HG03066 (cell line): ENCODE measurements around the gene ISYNA1.

Source experiments
- ATAC-seq: cut with Tn5 transposase; IDR thresholded peaks from one replicate; pipeline ENCODE4 v1.9.1; 2021; ENCODE audit warnings: low read depth; ENCODE audit not compliant: unreplicated experiment

The ISYNA1 gene

DNA sequence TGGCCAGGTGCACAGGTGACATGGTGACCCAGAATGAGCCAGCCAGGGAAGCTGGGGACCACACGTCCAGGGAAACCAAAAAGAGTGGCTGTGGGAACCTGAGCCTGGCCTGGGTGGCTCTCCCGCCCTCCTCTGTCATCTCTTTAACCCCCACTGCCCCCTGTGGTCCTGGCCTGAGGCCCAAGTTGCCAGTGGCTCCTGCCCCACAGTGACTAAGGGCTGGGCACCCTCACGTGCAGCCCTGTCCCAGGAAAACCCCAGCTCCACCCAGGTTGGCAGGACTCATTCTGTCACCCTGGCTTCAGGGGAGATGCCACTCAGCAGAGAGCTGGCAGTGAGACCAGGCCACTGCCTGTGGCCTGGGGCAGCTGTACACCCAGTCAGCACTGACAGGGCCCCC lies 30.6 kb upstream of the ISYNA1 start:
- no peak for ATAC-seq

DNA sequence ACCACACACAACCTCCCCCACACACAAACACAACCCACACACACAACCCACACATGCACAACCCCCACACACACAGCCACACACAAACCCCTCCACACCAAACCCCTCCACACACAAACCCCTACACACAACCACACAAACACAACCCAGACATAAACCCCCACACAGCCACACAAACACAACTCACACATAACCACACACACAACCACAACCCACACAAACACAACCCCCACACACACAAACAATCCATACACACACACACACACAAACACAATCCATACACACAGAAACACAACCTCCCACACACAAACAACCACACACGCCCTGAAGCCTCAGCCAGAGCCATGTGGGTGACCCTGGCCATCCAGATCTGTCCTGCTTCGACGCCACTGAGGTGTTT lies 30.0 kb upstream of the ISYNA1 start:
- no peak for ATAC-seq

DNA sequence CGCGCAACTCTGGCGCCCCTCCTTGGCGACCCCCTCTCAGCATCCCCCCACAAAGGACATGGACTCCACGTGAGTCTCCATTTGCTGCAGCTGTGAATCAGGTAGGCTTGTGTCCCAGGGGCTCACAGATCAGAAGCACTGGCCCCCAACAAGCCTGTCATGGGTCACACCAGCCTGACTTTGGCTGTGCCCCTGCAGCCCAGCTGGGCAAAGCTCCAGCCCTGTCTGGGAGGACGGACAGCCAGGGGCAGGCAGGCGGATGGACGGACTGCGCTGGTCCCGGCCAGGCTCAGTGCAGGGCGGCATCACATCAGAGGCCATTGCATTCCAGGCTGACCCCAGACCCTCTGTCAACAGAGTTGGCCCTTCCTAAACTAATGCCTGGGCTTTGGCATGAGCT lies 28.4 kb upstream of the ISYNA1 start:
- ATAC-seq: no peak

DNA sequence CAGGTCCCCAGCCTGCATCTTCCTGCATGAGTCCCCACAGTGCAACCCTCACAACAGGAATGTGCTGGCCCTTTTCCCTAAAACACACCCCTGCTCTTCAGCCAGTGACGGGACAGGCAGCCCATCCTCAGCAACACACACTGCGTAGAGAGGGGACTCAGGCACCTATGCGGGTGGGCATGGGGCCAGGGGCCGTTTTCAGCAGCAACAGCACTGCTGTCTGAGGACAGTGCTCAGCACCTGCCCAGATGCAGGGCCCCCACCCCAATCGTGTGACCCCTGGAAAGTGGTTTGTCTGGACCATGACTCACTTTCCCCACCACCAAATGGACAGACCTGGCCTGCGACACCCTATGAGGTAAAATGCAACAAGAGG lies 28.0 kb upstream of the ISYNA1 start:
- ATAC-seq: no peak

DNA sequence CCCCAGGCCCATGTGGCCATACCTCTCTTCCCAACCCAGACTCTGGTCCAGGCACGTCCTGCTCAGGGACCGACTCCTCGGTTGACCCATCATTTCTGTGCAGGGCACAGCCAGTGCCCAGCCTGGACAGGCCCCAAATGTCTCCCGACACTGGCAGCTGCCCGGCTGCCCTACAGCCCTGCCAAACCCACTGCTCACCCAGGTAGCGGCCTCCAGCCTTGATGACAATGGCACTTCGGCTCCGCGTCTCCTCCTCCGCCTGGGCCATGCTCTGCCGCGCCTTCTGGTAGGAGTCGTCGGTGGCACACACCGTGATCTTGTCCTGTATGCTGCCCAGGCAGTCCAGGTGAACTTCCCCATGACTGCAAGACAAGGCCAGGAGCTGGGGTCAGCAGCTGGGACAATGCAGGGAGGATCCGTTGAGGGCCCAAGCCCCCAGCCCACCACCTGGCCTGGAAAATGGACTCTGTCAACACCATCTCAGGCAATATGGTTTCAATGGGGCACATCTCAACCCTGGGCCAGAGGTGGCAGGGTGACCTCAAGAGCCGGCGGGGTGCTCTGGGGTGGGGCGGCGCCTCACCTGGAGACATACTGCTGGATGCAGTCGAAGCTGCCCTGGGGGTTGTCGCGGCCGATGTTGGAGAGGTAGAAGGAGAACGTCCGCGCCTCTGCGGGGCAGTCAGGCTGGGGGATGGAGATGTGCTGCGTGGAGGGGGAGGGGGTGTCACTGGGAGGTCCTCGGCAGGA lies 27.5 kb upstream of the ISYNA1 start:
- no peak for ATAC-seq

DNA sequence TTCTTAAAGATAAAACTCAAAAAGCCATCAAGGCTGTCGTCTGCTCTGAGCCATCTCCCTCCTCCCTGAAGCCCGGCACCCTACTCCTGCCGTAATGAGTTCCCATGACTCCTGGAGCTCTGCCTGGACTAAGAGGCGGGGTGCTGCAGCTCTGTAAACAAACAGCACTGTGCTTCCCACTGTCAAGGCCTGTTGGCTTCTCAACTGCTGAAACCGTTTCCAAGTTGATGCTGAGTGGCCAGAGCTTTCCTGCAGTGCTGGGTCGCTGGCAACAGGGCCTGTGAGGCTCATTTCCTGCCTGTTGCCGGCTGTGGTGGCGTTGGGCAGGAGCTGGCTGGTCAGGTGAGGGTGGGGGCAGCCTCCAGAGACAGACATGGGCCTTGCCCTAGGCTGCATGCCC lies 26.7 kb upstream of the ISYNA1 start:
- no peak for ATAC-seq

DNA sequence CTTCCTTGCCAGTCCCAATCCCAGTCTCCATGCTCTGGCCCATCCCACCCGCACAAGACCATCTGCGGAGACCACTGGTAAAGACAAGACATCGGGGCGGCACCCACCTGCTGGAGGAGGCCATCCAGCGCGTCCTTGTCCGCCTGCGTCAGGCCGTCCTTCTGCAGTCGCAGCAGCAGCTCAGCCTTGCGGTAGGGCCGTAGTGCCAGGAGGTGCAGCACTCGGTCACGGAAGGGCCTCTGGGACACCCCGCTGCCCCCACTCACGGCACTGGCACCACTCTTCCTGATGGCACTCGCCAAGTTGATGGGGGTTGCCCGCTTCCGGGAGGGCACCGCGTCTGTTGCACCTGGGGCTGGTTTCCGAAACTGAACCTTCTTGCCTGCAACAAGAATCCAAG lies 23.5 kb upstream of the ISYNA1 start:
- ATAC-seq: no peak

DNA sequence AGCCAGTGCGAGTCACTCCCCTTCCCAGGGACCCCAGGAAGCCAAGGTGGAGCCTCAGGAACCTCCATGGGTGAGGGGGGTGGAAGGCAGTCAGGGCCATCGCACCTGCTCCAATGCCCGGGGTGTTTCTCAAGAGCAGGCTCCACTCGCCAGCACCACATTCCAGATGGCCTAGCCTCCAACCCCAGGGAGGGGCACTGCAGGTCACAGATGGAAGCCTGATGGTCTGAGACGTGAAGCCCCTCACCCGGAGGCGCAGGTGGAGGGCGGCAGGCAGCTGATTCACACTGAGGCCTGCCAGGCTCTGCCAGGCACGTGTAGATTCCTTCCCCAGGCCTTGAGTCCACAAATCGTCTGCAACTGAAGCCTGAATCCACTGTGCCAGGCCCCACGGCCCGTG lies 23.0 kb upstream of the ISYNA1 start:
- no peak for ATAC-seq

DNA sequence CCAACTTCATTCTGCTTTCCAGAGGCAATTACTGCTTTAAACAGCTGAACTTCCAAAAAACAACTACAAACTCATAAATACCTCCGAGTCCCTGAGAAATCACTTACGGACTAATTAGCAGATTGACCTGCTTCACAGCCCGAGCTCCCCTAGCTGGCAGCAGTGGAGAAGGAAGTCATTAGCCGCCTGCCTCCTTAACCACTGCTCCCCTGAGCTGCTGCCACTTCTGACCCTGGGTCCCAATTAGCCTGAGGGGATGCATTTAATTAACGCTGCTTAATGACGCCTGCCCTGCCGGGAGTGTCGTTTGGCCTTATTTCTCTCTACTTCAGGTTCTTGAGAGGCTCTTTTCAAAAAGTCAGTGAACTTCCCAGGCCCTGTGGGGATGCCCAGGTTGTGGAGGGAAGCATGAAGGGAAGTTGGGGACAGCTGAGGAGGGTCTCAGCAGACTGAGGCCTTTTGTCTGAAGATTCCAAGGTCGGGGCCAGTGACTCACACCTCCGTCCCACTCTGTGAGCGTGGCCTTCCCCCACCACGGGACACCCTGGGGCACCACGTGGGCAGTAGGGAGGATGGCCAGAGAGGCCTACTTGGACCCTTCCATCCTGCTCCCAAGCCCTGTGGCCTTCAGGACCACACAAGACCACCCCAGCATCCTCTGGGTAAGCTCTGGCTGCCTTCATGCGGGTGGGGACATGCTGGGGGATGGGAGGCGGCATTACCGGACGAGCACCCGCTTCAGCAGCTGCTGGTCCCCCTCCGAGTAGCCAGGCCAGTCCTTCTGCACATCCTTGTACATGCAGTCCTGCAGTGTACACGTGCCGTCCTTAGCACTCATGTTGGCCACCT lies 19.8 kb upstream of the ISYNA1 start:
- no peak for ATAC-seq

DNA sequence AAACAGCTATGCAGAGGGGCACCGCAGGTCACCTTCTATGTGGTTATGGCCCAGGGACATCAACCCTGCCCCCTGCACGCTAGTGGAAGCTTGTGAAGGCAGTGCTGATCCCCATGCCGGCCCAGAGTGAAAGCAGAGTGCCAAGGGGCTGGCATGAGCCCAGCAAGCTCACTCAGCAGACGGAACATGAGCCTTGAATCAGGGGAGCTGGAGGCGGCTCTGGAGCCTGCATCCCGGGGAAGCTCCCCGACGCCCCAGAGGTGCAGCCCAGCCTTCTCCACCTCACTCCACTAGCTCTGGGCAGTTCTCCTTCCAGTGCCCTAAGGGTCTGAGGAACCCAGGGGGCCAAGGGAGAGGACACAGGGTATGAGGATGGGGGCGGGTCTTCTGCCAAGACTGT lies 19.0 kb upstream of the ISYNA1 start:
- no peak for ATAC-seq

DNA sequence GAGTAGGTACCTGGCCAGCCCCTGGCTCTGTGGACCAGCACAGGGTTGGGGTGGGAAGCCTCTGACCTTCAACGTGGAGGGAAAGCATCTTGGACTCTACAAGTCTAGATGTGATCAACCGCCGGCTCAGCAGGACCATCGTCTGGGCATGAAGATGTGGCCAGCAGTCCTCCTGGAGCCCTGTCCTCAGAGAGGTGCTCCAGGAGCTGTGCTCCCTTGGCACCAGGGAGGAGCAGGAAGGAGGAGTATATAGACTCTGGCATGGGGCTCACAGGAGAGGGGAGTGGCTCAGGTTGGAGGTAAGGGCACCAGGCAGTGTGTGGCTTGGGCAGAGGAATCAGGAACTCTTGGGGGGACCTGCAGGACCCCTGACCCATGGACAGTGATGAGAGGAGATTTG lies 18.3 kb upstream of the ISYNA1 start:
- ATAC-seq: no peak

DNA sequence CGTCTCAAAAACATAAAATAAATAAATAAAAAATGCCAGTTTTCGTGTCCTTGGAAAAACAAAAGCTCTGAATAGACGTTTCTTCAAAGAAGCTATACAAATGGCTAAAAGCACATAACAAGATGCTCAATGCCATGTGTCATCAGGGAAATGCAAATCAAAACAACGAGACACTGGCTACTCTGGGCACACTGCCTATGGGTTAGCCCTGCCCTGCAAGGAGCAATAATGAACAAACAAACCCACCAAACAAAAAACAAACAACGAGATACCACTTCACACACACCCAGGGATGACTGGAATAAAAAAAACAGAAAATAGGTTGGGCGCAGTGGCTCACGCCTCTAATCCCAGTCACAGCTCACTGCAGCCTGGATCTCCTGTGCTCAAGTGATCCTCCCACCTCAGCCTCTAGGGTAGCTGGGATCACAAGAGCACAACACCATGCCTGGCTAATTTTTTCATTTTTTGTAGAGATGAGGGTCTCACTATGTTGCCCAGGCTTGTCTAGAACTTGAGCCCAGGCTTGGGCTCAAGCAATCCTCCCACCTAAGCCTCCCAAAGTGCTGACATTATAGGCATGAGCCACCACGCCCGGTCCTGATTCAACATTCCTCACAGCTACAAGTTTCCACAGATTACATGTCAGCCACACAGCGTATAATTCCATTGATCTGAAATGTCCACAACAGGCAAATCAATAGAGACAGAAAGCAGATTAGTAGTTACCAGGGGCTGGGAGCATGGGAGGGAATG lies 15.5 kb upstream of the ISYNA1 start:
- no peak for ATAC-seq

DNA sequence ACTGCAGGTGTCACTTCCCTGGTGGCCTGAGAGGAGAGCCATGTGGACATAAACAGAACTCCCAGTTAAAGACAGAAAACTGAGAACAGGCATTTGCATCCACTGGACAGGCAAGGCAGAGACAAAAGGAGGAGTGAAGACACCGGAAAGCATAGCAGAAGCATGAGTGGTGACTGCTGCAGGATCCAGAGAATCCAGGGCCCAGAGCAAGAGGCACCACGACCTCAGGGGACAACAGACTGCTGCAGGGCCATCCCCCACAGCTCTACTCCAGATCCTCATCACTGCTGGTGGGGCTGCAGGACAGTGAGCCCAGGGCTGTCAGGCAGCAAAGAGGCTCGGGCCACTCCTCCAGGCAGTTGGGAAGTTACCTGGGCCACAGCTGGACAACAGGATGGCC lies 14.5 kb upstream of the ISYNA1 start:
- no peak for ATAC-seq

DNA sequence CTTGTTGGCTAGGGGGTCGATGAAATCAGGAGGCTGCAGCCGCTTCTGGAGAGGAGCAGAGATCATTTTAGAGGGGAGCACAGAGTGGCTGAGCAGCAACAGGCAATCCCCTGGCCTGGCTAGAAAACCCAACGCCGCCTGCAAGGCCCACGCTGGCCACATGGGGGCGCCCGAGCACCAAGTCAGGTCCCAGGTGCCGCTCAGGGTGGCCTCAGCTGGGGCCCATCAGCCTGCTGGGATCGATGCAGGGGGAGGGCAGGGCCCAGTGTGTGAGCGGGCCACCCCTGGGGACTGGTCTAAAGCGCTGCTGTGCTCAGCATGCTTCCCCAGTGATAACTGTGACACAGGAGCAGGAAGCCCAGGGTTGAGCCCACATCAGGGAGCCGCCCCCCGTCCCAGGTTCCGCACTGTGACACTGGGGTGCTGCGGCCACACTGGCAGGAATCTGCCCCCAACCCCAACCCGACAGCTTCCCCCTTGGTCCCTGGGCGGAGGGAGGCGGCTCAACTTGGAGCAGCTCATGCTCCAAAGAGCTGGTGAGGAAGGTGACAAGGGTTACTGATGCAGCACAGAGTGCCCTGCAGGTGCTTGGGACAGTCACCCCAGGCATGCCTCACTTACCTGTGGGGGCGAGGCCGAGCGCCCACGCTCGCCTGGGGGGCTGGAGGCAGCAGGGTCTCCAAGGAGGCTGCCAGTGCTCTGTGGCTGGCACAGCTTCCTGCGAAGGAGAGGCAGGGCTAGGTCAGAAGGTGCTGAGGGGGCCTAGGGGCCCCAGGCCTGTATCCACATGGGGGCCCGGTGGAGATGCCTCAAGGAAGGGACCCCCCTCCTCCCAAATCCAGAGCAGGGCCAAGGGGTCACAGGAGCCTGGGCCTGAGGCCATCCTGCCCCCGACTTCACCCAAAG lies 13.3 kb upstream of the ISYNA1 start:
- ATAC-seq: no peak

DNA sequence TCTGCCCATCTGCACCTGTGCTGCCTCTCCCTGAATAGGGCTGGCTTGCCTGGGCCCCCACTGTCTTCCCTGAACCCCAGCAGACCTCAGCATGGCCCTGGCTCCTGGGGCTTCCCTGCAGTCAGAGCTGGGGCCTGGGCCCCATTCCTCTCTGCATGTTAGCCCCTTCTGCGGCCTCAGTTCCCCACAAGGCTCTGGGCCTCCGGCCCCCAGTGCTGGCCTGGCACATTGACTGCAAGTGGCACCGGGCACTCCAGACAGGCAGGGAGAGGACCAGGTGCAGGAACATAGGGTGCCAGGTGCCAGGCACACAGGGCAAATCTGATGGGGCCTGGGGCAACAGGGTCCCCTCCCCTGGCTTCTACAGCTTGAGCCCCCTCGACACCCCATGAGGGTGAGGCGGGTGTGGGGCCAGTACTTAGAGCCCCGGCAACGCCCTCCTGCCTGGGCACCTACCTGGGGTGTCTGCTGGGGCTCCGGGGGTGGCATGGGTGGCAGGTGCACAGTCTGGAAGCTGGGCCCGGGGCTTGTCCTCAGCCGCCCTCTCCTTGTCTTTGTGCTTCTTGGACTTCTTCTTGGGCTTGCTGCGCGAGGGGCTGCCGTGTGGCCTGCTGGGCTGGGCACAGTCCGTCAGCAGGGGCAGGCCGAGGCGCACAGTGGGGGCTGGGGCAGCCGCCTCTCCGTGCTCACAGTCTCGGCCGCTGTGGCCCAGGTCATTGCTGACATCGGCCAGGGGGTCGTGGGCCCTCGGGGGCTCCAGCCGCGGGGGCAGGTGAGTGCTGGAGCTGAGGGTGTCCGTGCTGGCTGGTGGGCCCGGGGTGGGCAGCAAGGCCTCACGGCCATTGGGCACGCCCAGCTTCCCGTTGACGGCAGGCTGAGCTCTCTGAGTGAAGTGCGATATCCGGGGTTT lies 12.3 kb upstream of the ISYNA1 start:
- no peak for ATAC-seq

DNA sequence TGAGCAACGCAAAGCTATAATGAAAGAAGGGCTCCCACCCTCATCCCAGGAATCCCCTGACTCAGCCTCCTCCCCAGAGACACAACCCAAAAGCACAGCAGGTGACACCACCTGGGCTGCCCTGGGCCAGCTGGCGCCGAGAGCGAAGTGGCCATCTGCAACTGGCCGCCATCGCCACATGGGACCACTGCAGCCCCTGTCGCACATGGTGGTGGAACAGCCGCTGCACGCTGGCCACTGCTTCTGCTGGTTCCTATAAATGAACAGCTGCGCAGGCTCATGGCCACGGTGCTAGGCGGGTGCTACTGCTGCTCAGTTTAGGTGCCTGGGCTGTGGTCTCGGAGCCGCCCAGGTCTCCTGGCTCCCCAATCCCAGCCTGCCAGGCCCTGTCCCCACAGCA lies 11.6 kb upstream of the ISYNA1 start:
- no peak for ATAC-seq

DNA sequence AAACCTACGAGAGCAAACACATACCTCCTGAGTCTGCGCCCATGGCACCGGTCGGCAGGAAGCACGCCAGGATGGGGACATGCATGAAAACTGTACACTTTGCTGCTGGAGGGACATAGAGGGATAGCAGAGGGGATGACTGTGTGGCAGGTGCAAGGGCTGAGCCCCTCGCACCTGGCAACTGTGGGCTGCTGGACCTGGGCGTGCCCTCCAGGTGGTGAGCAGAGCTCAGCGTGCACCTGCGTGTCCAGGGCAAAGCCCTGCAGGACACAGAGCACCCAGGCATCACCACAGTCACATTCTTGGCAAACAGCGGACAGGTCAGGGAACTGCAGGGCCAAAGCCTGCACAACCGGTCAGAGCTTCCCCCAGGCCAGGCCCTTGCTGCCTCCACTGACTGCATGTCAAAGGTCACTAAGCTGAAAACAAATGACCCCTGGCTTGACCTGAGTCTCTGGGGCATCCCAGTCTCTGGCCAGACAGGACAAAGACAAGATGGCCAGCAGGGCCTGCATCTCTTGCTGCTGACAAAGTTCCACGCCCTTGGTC lies 9.0 kb upstream of the ISYNA1 start:
- ATAC-seq: no peak

DNA sequence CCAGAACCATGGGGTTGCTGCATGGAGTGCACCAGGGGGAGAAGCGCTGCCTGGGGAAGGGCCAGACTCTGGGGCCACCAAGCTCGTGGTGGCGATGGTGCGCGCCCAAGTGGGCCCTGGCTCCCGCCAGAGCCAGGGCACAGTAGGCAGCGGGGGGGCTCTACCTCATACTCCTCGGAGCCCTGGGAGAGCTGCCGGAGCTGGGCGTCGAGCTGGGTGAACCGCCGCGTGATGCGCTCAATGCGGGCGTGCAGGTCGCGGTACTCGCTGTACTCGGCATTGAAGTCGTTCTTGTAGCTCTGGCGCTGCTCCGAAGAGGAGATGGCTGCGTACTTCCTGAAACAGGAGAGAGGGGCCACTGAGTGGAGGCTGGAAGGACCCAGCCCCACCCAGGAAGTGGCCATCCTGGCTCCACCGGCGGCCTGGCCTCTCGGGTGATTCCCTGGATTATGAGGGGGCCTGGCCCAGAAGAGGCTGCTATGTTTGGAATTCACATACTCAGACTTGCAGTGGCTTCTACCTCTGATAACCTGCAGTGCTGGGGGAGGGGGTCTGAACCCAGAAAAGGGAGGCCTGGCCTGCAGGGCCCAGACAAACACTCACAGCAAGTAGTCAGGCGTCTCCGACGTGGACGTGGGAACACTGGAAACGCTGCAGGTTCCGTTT lies 8.3 kb upstream of the ISYNA1 start:
- no peak for ATAC-seq
